ENCODE measurements around the gene BCAS1.

BCAS1 gene

GRCh38 chr20:53902968-53903651 is 167.3 kb downstream of the BCAS1 start:
- DNase-seq: no peak
- Mint-ChIP-seq H3K4me1 (peaks cover 48% of the 10 kb centered on the region), H3K4me3 (no peak overlapping the region), H3K27ac (no peak overlapping the region), H3K27me3 (ENCODE audit: low read depth, poor library complexity) (peaks cover 9% of the 10 kb centered on the region), H3K36me3 (ENCODE audit: low read depth) (no peaks in the 10 kb centered on the region), H3K9me3 (no peaks in the 10 kb centered on the region)
- no peak for TF ChIP-seq CTCF (IDR thresholded peaks at IDR 0.05)

- peaks cover 45% of the 10 kb centered on the region for H3K4me1 Mint-ChIP-seq
- no peaks in the 10 kb centered on the region for H3K9me3 Mint-ChIP-seq
- no peak for TF ChIP-seq CTCF (IDR thresholded peaks at IDR 0.05)
- H3K27ac Mint-ChIP-seq: no peak overlapping the region
- DNase-seq: no peak
- no peaks in the 10 kb centered on the region for H3K36me3 Mint-ChIP-seq (ENCODE audit: low read depth)
- H3K27me3 Mint-ChIP-seq (ENCODE audit: low read depth, poor library complexity): peaks cover 9% of the 10 kb centered on the region
- no peak overlapping the region for H3K4me3 Mint-ChIP-seq
Measured at GRCh38 chr20:53901497-53902096, 168.8 kb downstream of the BCAS1 start.

- H3K4me3 Mint-ChIP-seq: no peak overlapping the region
- H3K9me3 Mint-ChIP-seq: no peaks in the 10 kb centered on the region
- no peak for TF ChIP-seq CTCF (IDR thresholded peaks at IDR 0.05)
- peaks cover 9% of the 10 kb centered on the region for H3K27me3 Mint-ChIP-seq (ENCODE audit: low read depth, poor library complexity)
- no peak overlapping the region for H3K27ac Mint-ChIP-seq
- DNase-seq: no peak
- no peaks in the 10 kb centered on the region for H3K36me3 Mint-ChIP-seq (ENCODE audit: low read depth)
- H3K4me1 Mint-ChIP-seq: peaks cover 45% of the 10 kb centered on the region
Measured at GRCh38 chr20:53901064-53901463, 169.3 kb downstream of the BCAS1 start.

GRCh38 chr20:53900380-53900999 is 169.9 kb downstream of the BCAS1 start:
- H3K4me1 Mint-ChIP-seq: peaks cover 45% of the 10 kb centered on the region
- no peaks in the 10 kb centered on the region for H3K36me3 Mint-ChIP-seq (ENCODE audit: low read depth)
- no peak for DNase-seq
- no peak overlapping the region for H3K4me3 Mint-ChIP-seq
- H3K27me3 Mint-ChIP-seq (ENCODE audit: low read depth, poor library complexity): peaks cover 9% of the 10 kb centered on the region
- H3K27ac Mint-ChIP-seq: peak overlapping the region; percentile 39
- no peak for TF ChIP-seq CTCF (IDR thresholded peaks at IDR 0.05)
- H3K9me3 Mint-ChIP-seq: no peaks in the 10 kb centered on the region

- no peaks in the 10 kb centered on the region for H3K36me3 Mint-ChIP-seq (ENCODE audit: low read depth)
- peaks cover 6% of the 10 kb centered on the region for H3K27me3 Mint-ChIP-seq (ENCODE audit: low read depth, poor library complexity)
- peak overlapping the region; percentile 26 for H3K4me3 Mint-ChIP-seq
- peaks cover 45% of the 10 kb centered on the region for H3K4me1 Mint-ChIP-seq
- H3K27ac Mint-ChIP-seq: peak overlapping the region; percentile 48
- H3K9me3 Mint-ChIP-seq: no peaks in the 10 kb centered on the region
- peak; percentile 17 for DNase-seq
- TF ChIP-seq CTCF (IDR thresholded peaks at IDR 0.05): no peak
Measured at GRCh38 chr20:53899351-53900167, 170.8 kb downstream of the BCAS1 start.
